ENCODE results near the gene UCP1. TPM values are rescaled to one million over a fixed set of nuclear protein-coding genes. Genes with fewer than 3 reads are reported as not detected.
A peak's percentile ranks its signal among the peaks of the same experiment; 100 is the strongest.
"Not testable (repeated sequence)": the region's sequence is repeated elsewhere in the genome, so short reads cannot be mapped to it uniquely, and the experiment has no call there.

UCP1 gene
- total and polyA plus RNA-seq, 7 experiments from 2014 or later = not detected

DNA sequence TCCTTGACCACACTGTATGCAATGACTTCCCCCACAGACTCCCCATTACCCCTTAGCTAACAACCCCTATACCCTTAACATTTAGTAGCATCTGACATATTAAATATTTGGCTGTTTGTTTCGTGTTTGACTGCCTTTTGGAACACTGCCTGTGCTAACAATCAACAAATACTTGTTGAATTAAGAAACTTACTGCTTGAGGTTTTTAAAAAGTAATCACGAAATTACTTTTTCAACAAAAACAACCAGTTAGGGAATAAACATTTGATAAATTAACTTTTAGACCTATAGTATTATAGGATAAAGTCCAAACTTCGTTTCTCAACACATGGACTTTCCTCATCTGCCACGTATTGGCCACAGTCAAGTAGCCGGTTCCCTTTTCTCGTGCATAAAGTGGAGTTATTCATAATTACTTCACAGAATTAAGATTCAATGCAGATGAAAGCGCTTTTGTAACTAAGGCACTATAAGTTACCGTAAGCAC, 45.3 kb downstream of the UCP1 start:
- H3K4me3 ChIP-seq (ENCODE audit: low read length) = peak overlapping the region; percentile 70
- peak overlapping the region; percentile 78 to 93 (median 84) for H3K27ac Mint-ChIP-seq
- peak overlapping the region; percentile 78 to 95 (median 88) for H3K4me3 Mint-ChIP-seq
- peak overlapping the region; percentile 35 for H3K27ac ChIP-seq (ENCODE audit: low read depth, low read length)
- ChIA-PET POLR2A (interaction anchor here (1.0 to 1.3 kb wide), 3 partner anchors 150 to 1223 kb away, joined by 4 to 8 read pairs (median 5); partner anchors contain the start of genes MAML3, NAA15 and SCOC), CTCF (interaction anchor here (1.0 kb wide), 1 partner anchor 150 kb away, joined by 3 read pairs; the partner anchor contains the start of gene SCOC)
- peaks cover 12 to 18% of the 10 kb centered on the region in 2 donors for H3K4me1 ChIP-seq (ENCODE audit: control insufficient read depth in 2 of 2, insufficient read depth in 2 of 2, low read length in 2 of 2)
- H3K27me3 ChIP-seq (ENCODE audit: control insufficient read depth in 2 of 2, insufficient read depth in 2 of 2, low read length in 2 of 2) = no peaks in the 10 kb centered on the region
- H3K9me3 ChIP-seq (ENCODE audit: control insufficient read depth in 2 of 3, low read length in 3 of 3) = no peaks in the 10 kb centered on the region
- peaks cover 8 to 39% (median 29%) of the 10 kb centered on the region in 7 donors for H3K4me1 Mint-ChIP-seq
- peaks cover 3 to 19% (median 13%) of the 10 kb centered on the region in 5 donors for H3K36me3 Mint-ChIP-seq
- intact Hi-C loops (cut with micrococcal nuclease) = loop anchor here (1.0 to 10.0 kb wide), 10 partner anchors 45 to 1506 kb away; partner anchors contain the start of genes MAML3 (in 1 of the 2), MGST2 (in 1 of the 2), NAA15 (in 1 of the 2) and NDUFC1 (in 1 of the 2)
- ATAC-seq (no peak), DNase-seq (peak in 1 of 9 donors; percentile 0)
- no peaks in the 10 kb centered on the region for H3K9me3 Mint-ChIP-seq
- H3K36me3 ChIP-seq (ENCODE audit: control insufficient read depth in 2 of 3, insufficient read depth in 3 of 3, low read length in 3 of 3) = peaks cover 0 to 4% (median 3%) of the 10 kb centered on the region in 3 experiments
- peaks cover 0 to 3% (median 0%) of the 10 kb centered on the region in 5 donors for H3K27me3 Mint-ChIP-seq

DNA sequence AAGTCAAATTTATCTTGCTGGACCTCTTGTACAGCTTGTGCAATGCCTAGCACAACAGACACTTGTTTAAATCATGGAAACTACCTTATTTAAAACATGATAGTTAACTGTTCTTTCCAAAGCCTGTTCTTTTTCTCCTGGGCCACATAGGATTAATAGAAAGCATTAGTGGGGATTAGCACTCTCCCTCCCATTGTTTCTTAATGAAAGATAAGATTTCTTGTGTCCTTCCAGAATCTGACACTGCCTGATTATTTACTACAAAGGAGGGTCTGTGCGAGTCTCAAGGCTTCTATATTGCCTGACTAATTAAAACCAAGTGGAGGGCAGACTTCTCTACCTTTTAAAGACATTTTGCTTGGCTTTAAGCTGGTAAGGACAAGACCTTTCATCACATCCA, 53.3 kb downstream of the UCP1 start:
- CTCF ChIA-PET = no interaction called here
- no peak overlapping the region for H3K4me3 ChIP-seq (ENCODE audit: low read length)
- POLR2A ChIA-PET = no interaction called here

DNA sequence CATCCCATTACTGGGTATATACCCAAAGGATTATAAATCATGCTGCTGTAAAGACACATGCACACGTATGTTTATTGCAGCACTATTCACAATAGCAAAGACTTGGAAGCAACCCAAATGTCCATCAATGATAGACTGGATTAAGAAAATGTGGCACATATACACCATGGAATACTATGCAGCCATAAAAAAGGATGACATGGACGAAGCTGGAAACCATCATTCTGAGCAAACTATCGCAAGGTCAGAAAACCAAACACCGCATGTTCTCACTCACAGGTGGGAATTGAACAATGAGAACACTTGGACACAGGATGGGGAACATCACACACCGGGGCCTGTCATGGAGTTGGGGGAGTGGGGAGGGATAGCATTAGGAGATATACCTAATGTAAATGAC, 55.0 kb downstream of the UCP1 start:
- H3K27me3 Mint-ChIP-seq = peaks cover 19 to 45% (median 34%) of the 10 kb centered on the region in 5 donors
- H3K36me3 ChIP-seq (ENCODE audit: control insufficient read depth in 2 of 3, insufficient read depth in 3 of 3, low read length in 3 of 3); CTCF ChIA-PET; POLR2A ChIA-PET; H3K4me3 ChIP-seq (ENCODE audit: low read length); ATAC-seq; H3K27ac ChIP-seq (ENCODE audit: low read depth, low read length); H3K9me3 ChIP-seq (ENCODE audit: control insufficient read depth in 2 of 3, low read length in 3 of 3); H3K27me3 ChIP-seq (ENCODE audit: control insufficient read depth in 2 of 2, insufficient read depth in 2 of 2, low read length in 2 of 2); H3K4me3 Mint-ChIP-seq; DNase-seq; H3K27ac Mint-ChIP-seq; H3K4me1 ChIP-seq (ENCODE audit: control insufficient read depth in 2 of 2, insufficient read depth in 2 of 2, low read length in 2 of 2); H3K4me1 Mint-ChIP-seq; H3K36me3 Mint-ChIP-seq; intact Hi-C loops (cut with micrococcal nuclease); H3K9me3 Mint-ChIP-seq: not testable (repeated sequence)

More for the DNA sequence above, 53.3 kb downstream of the UCP1 start:
- ATAC-seq (no peak), DNase-seq (no peak)
- Histone ChIP-seq H3K4me1 (ENCODE audit: control insufficient read depth in 2 of 2, insufficient read depth in 2 of 2, low read length in 2 of 2) (no peaks in the 10 kb centered on the region), H3K27ac (ENCODE audit: low read depth, low read length) (no peak overlapping the region), H3K27me3 (ENCODE audit: control insufficient read depth in 2 of 2, insufficient read depth in 2 of 2, low read length in 2 of 2) (no peaks in the 10 kb centered on the region), H3K36me3 (ENCODE audit: control insufficient read depth in 2 of 3, insufficient read depth in 3 of 3, low read length in 3 of 3) (no peaks in the 10 kb centered on the region), H3K9me3 (ENCODE audit: control insufficient read depth in 2 of 3, low read length in 3 of 3) (no peaks in the 10 kb centered on the region)
- Mint-ChIP-seq H3K4me1 (no peaks in the 10 kb centered on the region), H3K27ac (no peak overlapping the region), H3K36me3 (no peaks in the 10 kb centered on the region), H3K9me3 (peaks cover 0 to 3% (median 0%) of the 10 kb centered on the region in 11 donors), H3K27me3 (peaks cover 6 to 31% (median 22%) of the 10 kb centered on the region in 5 donors), H3K4me3 (no peak overlapping the region)
- intact Hi-C loops (cut with micrococcal nuclease) = no loop called here

Other genes starting within 250 kb of the UCP1 start
- gene SCOC, start 195.3 kb downstream of the UCP1 start, total RNA-seq = 10 to 100 TPM in 4 of 5 experiments, 1 to 10 TPM in 1; 9.3 to 26.3 (median 22.6) TPM
- gene SCOC, start 195.3 kb downstream of the UCP1 start, polyA plus RNA-seq = 10 to 100 TPM; 27.2 to 44.4 TPM
- gene CLGN, start 141.3 kb downstream of the UCP1 start, total RNA-seq = under 1 TPM in 1 of 5 experiments, not detected in 4; 0.12 TPM
- under 1 TPM; 0.06 to 0.20 TPM for gene CLGN, start 141.3 kb downstream of the UCP1 start, polyA plus RNA-seq
- gene MGAT4D, start 70.7 kb downstream of the UCP1 start, total RNA-seq = not detected
- not detected for gene MGAT4D, start 70.7 kb downstream of the UCP1 start, polyA plus RNA-seq
- gene ELMOD2, start 44.8 kb downstream of the UCP1 start, total RNA-seq = 10 to 100 TPM; 12.8 to 29.2 (median 17.7) TPM
- gene ELMOD2, start 44.8 kb downstream of the UCP1 start, polyA plus RNA-seq = 10 to 100 TPM in 1 of 2 donors, 1 to 10 TPM in 1; 6.7 to 10.6 TPM
- 10 to 100 TPM in 1 of 5 experiments, 1 to 10 TPM in 1, under 1 TPM in 2, not detected in 1; 0.22 to 13.9 (median 1.7) TPM for gene TBC1D9, start 187.4 kb upstream of the UCP1 start, total RNA-seq
- under 1 TPM in 1 of 2 donors, not detected in 1; 0.13 TPM for gene TBC1D9, start 187.4 kb upstream of the UCP1 start, polyA plus RNA-seq